Endothelial cell of umbilical vein (primary cell): Measurements from ENCODE around the gene ZNF226.
A peak's percentile ranks its signal among the peaks of the same experiment; 100 is the strongest.

ENCODE experiments used
- CTCF ChIP-seq, 2 donors: IDR thresholded peaks; 1 replicate in 1 of 2; 2 replicates in 1 of 2; pipeline ENCODE4 v1.5.1; 2011; ENCODE audit warnings: low read length in 2 of 2, mild to moderate bottlenecking in 2 of 2, moderate library complexity in 2 of 2, control low read depth in 1 of 2, inconsistent platforms in 1 of 2, low read depth in 1 of 2; ENCODE audit not compliant: insufficient read depth in 1 of 2; ENCODE audit errors: extremely low read depth in 1 of 2
- EZH2 ChIP-seq: IDR thresholded peaks from 2 replicates; pipeline ENCODE4 v1.6.1; 2012; ENCODE audit warnings: borderline replicate concordance, low read depth, mild to moderate bottlenecking, moderate library complexity, low read length, inconsistent platforms; ENCODE audit not compliant: severe bottlenecking
- FOS ChIP-seq: IDR thresholded peaks from 2 replicates; pipeline ENCODE4 v1.6.1; 2011; ENCODE audit warnings: mild to moderate bottlenecking, low read length, moderate library complexity, borderline replicate concordance; ENCODE audit not compliant: insufficient read depth
- GATA2 ChIP-seq: IDR thresholded peaks from 2 replicates; pipeline ENCODE4 v1.7.0; 2011; ENCODE audit warnings: low read depth, mild to moderate bottlenecking, moderate library complexity, mixed read lengths, low read length; ENCODE audit not compliant: insufficient read length, insufficient read depth
- JUN ChIP-seq: IDR thresholded peaks from 2 replicates; pipeline ENCODE4 v1.6.1; 2011; ENCODE audit warnings: borderline replicate concordance, low read depth; ENCODE audit not compliant: insufficient read length, insufficient read depth
- MAX ChIP-seq: IDR thresholded peaks from 2 replicates; pipeline ENCODE4 v1.6.1; 2011; ENCODE audit not compliant: insufficient read depth, insufficient read length
- MYC ChIP-seq: IDR thresholded peaks from one replicate; pipeline ENCODE4 v1.6.1; 2011; ENCODE audit warnings: mild to moderate bottlenecking, low read depth, low read length
- POLR2A ChIP-seq: IDR thresholded peaks from 2 replicates; pipeline ENCODE4 v1.6.1; 2012; ENCODE audit warnings: low read depth, mild to moderate bottlenecking, control low read depth, low read length
- POLR2AphosphoS5 ChIP-seq: IDR thresholded peaks from 2 replicates; pipeline ENCODE4 v1.6.1; 2012; ENCODE audit warnings: low read depth, mild to moderate bottlenecking, control low read depth, low read length, moderate library complexity; ENCODE audit not compliant: insufficient read depth

GRCh38 chr19:44141191-44142058, 23.5 kb upstream of the ZNF226 start, which contains the start of gene ZNF234:
- TF ChIP-seq CTCF (IDR thresholded peaks at IDR 0.05; ENCODE audit: extremely low read depth in 1 of 2, insufficient read depth in 1 of 2, low read depth in 1 of 2, low read length in 2 of 2) (no peak), FOS (no peak), JUN (no peak), POLR2A (peak; percentile 59), POLR2AphosphoS5 (peak; percentile 47), MYC (no peak), EZH2 (no peak), MAX (no peak), GATA2 (no peak)
